Measurements from ENCODE around the gene ENOPH1.

Gene ENOPH1

GRCh38 chr4:82425478-82425877 lies 4.9 kb upstream of the ENOPH1 start:
- Histone ChIP-seq H3K4me1 (ENCODE audit: control insufficient read depth, insufficient read depth, low read length) (no peaks in the 10 kb centered on the region), H3K4me3 (ENCODE audit: low read length) (no peak overlapping the region), H3K27me3 (ENCODE audit: control insufficient read depth, insufficient read depth, low read length) (no peaks in the 10 kb centered on the region), H3K27ac (ENCODE audit: low read length) (no peak overlapping the region), H3K36me3 (ENCODE audit: control insufficient read depth, insufficient read depth, low read length) (peaks cover 10% of the 10 kb centered on the region; the same call in 1 of the 2 replicates), H3K9me3 (ENCODE audit: control insufficient read depth, insufficient read depth, low read length) (no peaks in the 10 kb centered on the region)
- WGBS (ENCODE audit: insufficient coverage, insufficient read length), result no CpG with 5 or more reads among the region's 10 CpGs
- no peak for DNase-seq (ENCODE audit: low read depth, low spot score)

DNA sequence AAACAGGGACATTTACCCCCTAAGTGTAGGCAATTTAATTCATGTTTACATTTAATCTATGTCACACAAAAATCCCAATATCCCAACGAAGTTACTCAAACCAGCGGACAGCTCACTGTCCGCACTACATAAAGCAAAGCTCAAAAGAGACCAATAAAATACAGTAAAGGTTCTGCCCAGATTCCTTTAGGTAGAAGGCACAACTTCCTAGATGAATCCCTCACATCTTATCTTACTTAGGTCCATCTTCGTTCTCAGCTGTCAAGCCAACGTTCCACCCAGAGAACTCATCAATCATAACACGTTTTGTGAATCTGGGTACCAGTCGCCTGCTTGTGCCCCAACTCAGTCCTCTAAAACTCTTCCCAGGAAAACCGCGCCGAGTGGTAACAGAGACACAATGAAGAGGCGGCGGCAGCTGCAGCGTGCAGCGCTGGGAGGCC lies 1.8 kb upstream of the ENOPH1 start:
- no CpG with 5 or more reads among the region's 14 CpGs for WGBS (ENCODE audit: insufficient coverage, insufficient read length)
- no peaks in the 10 kb centered on the region for H3K9me3 ChIP-seq (ENCODE audit: control insufficient read depth, insufficient read depth, low read length)
- no peaks in the 10 kb centered on the region for H3K27me3 ChIP-seq (ENCODE audit: control insufficient read depth, insufficient read depth, low read length)
- H3K4me1 ChIP-seq (ENCODE audit: control insufficient read depth, insufficient read depth, low read length), result no peaks in the 10 kb centered on the region
- peak overlapping the region; percentile 97 for H3K4me3 ChIP-seq (ENCODE audit: low read length)
- H3K36me3 ChIP-seq (ENCODE audit: control insufficient read depth, insufficient read depth, low read length), result peaks cover 10% of the 10 kb centered on the region; the same call in 1 of the 2 replicates
- no peak overlapping the region for H3K27ac ChIP-seq (ENCODE audit: low read length)
- no peak for DNase-seq (ENCODE audit: low read depth, low spot score)

DNA sequence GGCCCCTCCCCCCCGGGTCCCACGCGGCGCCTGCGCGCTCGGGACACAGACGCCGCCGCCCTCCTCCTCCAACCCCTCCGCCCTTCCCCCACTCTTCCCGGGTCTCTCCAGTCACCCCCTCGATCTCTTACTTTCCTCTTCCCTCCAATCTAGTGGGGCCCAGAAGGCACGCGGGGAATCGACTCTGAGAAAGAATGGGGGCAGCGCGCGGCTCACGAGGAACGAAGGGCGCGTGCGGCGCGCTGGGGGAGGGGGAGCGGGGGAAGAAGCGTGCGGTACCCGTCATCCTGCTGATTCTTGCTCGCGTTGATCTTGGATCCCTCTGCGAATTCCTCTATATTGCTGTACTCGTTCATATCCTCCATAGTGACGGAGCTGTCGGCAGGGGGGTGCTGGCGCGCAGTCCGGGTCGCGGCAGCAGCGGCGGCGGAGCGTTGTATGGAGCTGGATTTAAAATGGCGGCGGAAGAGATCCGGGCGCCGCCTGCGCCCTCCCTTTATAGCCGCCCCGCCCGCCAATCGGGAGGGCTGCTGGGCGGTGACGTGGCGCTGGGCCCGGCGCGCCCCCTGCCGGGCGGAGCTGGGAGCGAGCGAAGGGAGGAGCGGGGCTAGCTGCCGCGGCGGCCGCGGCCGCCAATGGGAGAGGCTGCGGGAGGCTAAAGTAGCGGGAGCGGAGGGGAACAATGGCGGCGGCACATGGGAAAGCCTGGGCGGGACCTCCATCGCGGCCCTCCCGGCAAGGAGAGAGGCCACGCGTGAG lies 1.2 kb upstream of the ENOPH1 start:
- DNase-seq (ENCODE audit: low read depth, low spot score), result no peak
- peaks cover 10% of the 10 kb centered on the region; the same call in 1 of the 2 replicates for H3K36me3 ChIP-seq (ENCODE audit: control insufficient read depth, insufficient read depth, low read length)
- H3K27me3 ChIP-seq (ENCODE audit: control insufficient read depth, insufficient read depth, low read length), result no peaks in the 10 kb centered on the region
- WGBS (ENCODE audit: insufficient coverage, insufficient read length), result no CpG with 5 or more reads among the region's 83 CpGs
- no peak overlapping the region for H3K27ac ChIP-seq (ENCODE audit: low read length)
- peak overlapping the region; percentile 97 for H3K4me3 ChIP-seq (ENCODE audit: low read length)
- no peaks in the 10 kb centered on the region for H3K9me3 ChIP-seq (ENCODE audit: control insufficient read depth, insufficient read depth, low read length)
- H3K4me1 ChIP-seq (ENCODE audit: control insufficient read depth, insufficient read depth, low read length), result no peaks in the 10 kb centered on the region

DNA sequence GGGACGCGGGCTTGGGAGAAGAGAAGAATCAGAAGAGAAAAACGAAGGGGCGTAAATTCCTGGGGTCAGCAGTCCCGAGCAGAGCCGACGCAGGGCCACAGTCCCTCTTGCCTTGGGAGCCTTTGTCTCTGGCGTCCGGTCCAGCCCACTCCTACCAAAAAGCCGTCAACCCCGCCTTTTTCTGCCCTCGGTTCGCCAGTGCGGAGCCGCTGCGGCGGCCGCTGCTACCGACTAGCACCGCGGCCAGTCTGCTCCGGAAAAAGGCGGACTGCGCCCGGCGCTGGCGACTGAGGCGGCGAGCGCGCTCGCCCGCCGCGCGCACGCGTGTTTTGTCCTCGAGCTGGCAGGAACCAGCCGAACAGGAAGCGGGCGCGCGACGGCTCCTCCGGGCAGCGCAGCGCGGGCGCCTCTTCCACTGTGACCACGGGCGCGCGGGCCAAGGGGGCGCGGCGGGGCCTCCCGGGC lies 630 bp upstream of the ENOPH1 start:
- Histone ChIP-seq H3K9me3 (ENCODE audit: control insufficient read depth, insufficient read depth, low read length) (no peaks in the 10 kb centered on the region), H3K27ac (ENCODE audit: low read length) (no peak overlapping the region), H3K27me3 (ENCODE audit: control insufficient read depth, insufficient read depth, low read length) (no peaks in the 10 kb centered on the region), H3K4me1 (ENCODE audit: control insufficient read depth, insufficient read depth, low read length) (no peaks in the 10 kb centered on the region), H3K36me3 (ENCODE audit: control insufficient read depth, insufficient read depth, low read length) (peaks cover 8% of the 10 kb centered on the region; the same call in 1 of the 2 replicates), H3K4me3 (ENCODE audit: low read length) (peak overlapping the region; percentile 97)
- no peak for DNase-seq (ENCODE audit: low read depth, low spot score)
- WGBS (ENCODE audit: insufficient coverage, insufficient read length), result no CpG with 5 or more reads among the region's 58 CpGs

GRCh38 chr4:82430964-82431745 lies 765 bp downstream of the ENOPH1 start:
- no peak for DNase-seq (ENCODE audit: low read depth, low spot score)
- no peaks in the 10 kb centered on the region for H3K4me1 ChIP-seq (ENCODE audit: control insufficient read depth, insufficient read depth, low read length)
- no peaks in the 10 kb centered on the region for H3K27me3 ChIP-seq (ENCODE audit: control insufficient read depth, insufficient read depth, low read length)
- H3K9me3 ChIP-seq (ENCODE audit: control insufficient read depth, insufficient read depth, low read length), result no peaks in the 10 kb centered on the region
- H3K27ac ChIP-seq (ENCODE audit: low read length), result no peak overlapping the region
- H3K4me3 ChIP-seq (ENCODE audit: low read length), result peak overlapping the region; percentile 97
- no CpG with 5 or more reads among the region's 33 CpGs for WGBS (ENCODE audit: insufficient coverage, insufficient read length)
- H3K36me3 ChIP-seq (ENCODE audit: control insufficient read depth, insufficient read depth, low read length), result peaks cover 5% of the 10 kb centered on the region; the same call in 1 of the 2 replicates

DNA sequence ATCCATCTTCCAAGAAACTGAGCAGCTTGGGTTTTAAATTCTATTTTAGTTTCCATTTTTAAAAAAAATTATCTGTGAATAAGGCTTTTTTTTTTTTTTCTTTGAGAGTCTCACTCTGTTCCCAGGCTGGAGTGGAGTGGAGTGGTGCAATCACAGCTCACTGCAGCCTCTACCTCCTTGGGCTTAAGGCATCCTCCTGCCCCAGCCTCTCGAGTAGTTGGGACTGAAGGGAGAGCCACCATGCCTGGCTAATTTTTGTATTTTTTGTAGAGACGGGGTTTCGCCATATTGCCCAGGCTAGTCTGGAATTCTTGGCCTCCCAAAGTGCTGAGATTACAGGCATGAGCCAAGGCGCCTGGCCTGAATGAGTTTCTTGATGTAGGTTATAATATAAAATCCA lies 1.4 kb downstream of the ENOPH1 start:
- Histone ChIP-seq H3K4me3 (ENCODE audit: low read length) (no peak overlapping the region), H3K36me3 (ENCODE audit: control insufficient read depth, insufficient read depth, low read length) (peaks cover 3% of the 10 kb centered on the region; the same call in 1 of the 2 replicates), H3K27ac (ENCODE audit: low read length) (no peak overlapping the region), H3K9me3 (ENCODE audit: control insufficient read depth, insufficient read depth, low read length) (no peaks in the 10 kb centered on the region), H3K4me1 (ENCODE audit: control insufficient read depth, insufficient read depth, low read length) (no peaks in the 10 kb centered on the region), H3K27me3 (ENCODE audit: control insufficient read depth, insufficient read depth, low read length) (no peaks in the 10 kb centered on the region)
- no peak for DNase-seq (ENCODE audit: low read depth, low spot score)
- WGBS (ENCODE audit: insufficient coverage, insufficient read length), result no CpG with 5 or more reads among the region's 4 CpGs

GRCh38 chr4:82432596-82432995 lies 2.2 kb downstream of the ENOPH1 start:
- Histone ChIP-seq H3K27me3 (ENCODE audit: control insufficient read depth, insufficient read depth, low read length) (no peaks in the 10 kb centered on the region), H3K27ac (ENCODE audit: low read length) (no peak overlapping the region), H3K4me3 (ENCODE audit: low read length) (no peak overlapping the region), H3K36me3 (ENCODE audit: control insufficient read depth, insufficient read depth, low read length) (no peaks in the 10 kb centered on the region; the same call in 1 of the 2 replicates), H3K9me3 (ENCODE audit: control insufficient read depth, insufficient read depth, low read length) (no peaks in the 10 kb centered on the region), H3K4me1 (ENCODE audit: control insufficient read depth, insufficient read depth, low read length) (no peaks in the 10 kb centered on the region)
- WGBS (ENCODE audit: insufficient coverage, insufficient read length), result no CpG with 5 or more reads among the region's 18 CpGs
- DNase-seq (ENCODE audit: low read depth, low spot score), result no peak

GRCh38 chr4:82433791-82434190 lies 3.4 kb downstream of the ENOPH1 start:
- WGBS (ENCODE audit: insufficient coverage, insufficient read length), result no CpG with 5 or more reads among the region's 2 CpGs
- Histone ChIP-seq H3K9me3 (ENCODE audit: control insufficient read depth, insufficient read depth, low read length) (no peaks in the 10 kb centered on the region), H3K27ac (ENCODE audit: low read length) (no peak overlapping the region), H3K36me3 (ENCODE audit: control insufficient read depth, insufficient read depth, low read length) (no peaks in the 10 kb centered on the region), H3K4me3 (ENCODE audit: low read length) (no peak overlapping the region), H3K4me1 (ENCODE audit: control insufficient read depth, insufficient read depth, low read length) (no peaks in the 10 kb centered on the region), H3K27me3 (ENCODE audit: control insufficient read depth, insufficient read depth, low read length) (no peaks in the 10 kb centered on the region)
- no peak for DNase-seq (ENCODE audit: low read depth, low spot score)

- H3K36me3 ChIP-seq (ENCODE audit: control insufficient read depth, insufficient read depth, low read length), result no peaks in the 10 kb centered on the region
- no peak for DNase-seq (ENCODE audit: low read depth, low spot score)
- no CpG with 5 or more reads among the region's 7 CpGs for WGBS (ENCODE audit: insufficient coverage, insufficient read length)
- H3K4me1 ChIP-seq (ENCODE audit: control insufficient read depth, insufficient read depth, low read length), result no peaks in the 10 kb centered on the region
- H3K27me3 ChIP-seq (ENCODE audit: control insufficient read depth, insufficient read depth, low read length), result no peaks in the 10 kb centered on the region
- H3K27ac ChIP-seq (ENCODE audit: low read length), result no peak overlapping the region
- H3K4me3 ChIP-seq (ENCODE audit: low read length), result no peak overlapping the region
- no peaks in the 10 kb centered on the region for H3K9me3 ChIP-seq (ENCODE audit: control insufficient read depth, insufficient read depth, low read length)
Observed at GRCh38 chr4:82434949-82435348, 4.6 kb downstream of the ENOPH1 start.

DNA sequence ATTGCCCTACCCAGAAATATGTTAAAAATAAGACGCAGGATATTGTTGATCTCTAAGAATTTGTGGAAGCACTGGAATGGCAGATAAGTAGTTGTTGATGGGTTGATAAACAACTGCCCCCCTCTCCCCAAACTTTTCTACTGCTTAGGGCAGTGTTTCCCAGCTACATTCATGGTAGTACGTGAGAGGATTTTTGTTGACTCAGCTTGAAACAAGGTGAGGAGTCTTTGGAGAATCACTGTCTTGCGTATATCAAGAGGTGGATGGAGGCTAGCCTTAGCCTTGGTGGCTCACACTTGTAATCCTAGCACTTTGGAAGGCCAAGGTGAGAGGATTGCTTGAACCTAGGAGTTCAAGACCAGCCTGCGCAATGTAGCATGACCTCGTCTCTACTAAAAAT lies 5.7 kb downstream of the ENOPH1 start:
- Histone ChIP-seq H3K36me3 (ENCODE audit: control insufficient read depth, insufficient read depth, low read length) (no peaks in the 10 kb centered on the region), H3K27ac (ENCODE audit: low read length) (no peak overlapping the region), H3K4me3 (ENCODE audit: low read length) (no peak overlapping the region), H3K4me1 (ENCODE audit: control insufficient read depth, insufficient read depth, low read length) (no peaks in the 10 kb centered on the region), H3K9me3 (ENCODE audit: control insufficient read depth, insufficient read depth, low read length) (no peaks in the 10 kb centered on the region), H3K27me3 (ENCODE audit: control insufficient read depth, insufficient read depth, low read length) (no peaks in the 10 kb centered on the region)
- WGBS (ENCODE audit: insufficient coverage, insufficient read length), result no CpG with 5 or more reads among the region's 5 CpGs
- DNase-seq (ENCODE audit: low read depth, low spot score), result no peak
